ENCODE data around the gene PNPLA7. TPM values are rescaled to one million over a fixed set of nuclear protein-coding genes. Genes with fewer than 3 reads are reported as not detected.
A peak's percentile ranks its signal among the peaks of the same experiment; 100 is the strongest.

Gene PNPLA7
- total and polyA plus RNA-seq, 10 of the 15 experiments (the other 5 are each of a cell fraction or from before 2014, with no cell fraction given): 0.04 to 0.85 (median 0.19) TPM; not detected in 1

DNA sequence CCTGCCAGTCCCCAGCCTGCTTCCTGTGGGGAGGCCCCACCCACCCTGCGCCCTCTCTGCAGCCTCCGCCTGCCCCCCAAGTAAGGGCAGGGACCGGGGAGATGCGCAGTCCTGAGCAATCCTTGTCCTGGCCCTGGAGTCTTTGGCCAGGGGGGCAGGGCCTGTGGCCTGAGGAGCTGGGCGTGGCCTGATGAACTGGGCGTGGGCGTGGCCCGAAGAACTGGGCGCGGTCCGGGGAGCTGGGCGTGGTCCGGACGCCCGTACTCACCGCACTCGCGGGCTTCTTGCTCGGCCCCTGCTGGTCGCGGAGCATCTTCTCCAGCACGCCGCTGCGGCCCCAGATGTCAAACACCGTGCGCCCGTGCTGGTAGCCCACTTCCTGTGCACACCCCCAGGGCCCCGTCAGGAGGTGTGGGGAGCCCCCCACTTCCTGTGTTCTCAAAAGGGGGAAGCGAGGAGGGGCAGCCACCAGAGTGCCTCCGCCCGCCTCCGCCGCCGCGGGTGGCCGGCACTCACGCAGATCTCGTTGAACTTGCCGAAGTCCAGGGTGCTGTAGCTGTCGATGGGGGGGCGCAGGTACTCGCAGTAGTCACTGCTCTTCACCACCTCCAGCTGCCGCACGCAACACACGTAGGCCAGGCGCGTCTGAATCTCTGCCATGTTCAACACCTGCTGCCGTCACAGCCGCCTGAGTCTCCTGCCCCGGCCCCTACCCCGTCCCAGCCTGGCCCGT, 88.4 kb downstream of the PNPLA7 start (continued):
- TF ChIP-seq SMARCA5 (IDR thresholded peaks at IDR 0.05): no peak
- TF ChIP-seq POLR2AphosphoS5 (IDR thresholded peaks at IDR 0.05; ENCODE audit: low read length): peak; percentile 55; the same call in 1 of the 2 replicates
- no peak for TF ChIP-seq MYC (IDR thresholded peaks at IDR 0.05; ENCODE audit: insufficient read depth, insufficient read length, insufficient replicate concordance, low read length, severe bottlenecking)
- TF ChIP-seq, protein P1, sequence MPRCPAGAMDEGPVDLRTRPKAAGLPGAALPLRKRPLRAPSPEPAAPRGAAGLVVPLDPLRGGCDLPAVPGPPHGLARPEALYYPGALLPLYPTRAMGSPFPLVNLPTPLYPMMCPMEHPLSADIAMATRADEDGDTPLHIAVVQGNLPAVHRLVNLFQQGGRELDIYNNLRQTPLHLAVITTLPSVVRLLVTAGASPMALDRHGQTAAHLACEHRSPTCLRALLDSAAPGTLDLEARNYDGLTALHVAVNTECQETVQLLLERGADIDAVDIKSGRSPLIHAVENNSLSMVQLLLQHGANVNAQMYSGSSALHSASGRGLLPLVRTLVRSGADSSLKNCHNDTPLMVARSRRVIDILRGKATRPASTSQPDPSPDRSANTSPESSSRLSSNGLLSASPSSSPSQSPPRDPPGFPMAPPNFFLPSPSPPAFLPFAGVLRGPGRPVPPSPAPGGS (IDR thresholded peaks at IDR 0.05; ENCODE audit: borderline replicate concordance, insufficient read depth, low read depth, low read length, poor library complexity, severe bottlenecking): no peak
- TF ChIP-seq MTA3 (IDR thresholded peaks at IDR 0.05; ENCODE audit: borderline replicate concordance, low read length): no peak
- TF ChIP-seq MEF2A (IDR thresholded peaks at IDR 0.05; ENCODE audit: insufficient read depth, low read depth, low read length): 0 out of 2 replicates have a peak, but pooled peaks have one; percentile 16
- no peak for TF ChIP-seq NFYB (IDR thresholded peaks at IDR 0.05; ENCODE audit: insufficient read depth, low read depth, low read length)
- no peak for TF ChIP-seq POLR2AphosphoS2 (IDR thresholded peaks at IDR 0.05; ENCODE audit: low read depth, low read length)
- no peak for TF ChIP-seq IKZF2 (IDR thresholded peaks at IDR 0.05)
- TF ChIP-seq TBL1XR1 (IDR thresholded peaks at IDR 0.05; ENCODE audit: low read depth, low read length): no peak
- TF ChIP-seq KAT2A (conservative IDR thresholded peaks at IDR 0.05; ENCODE audit: control insufficient read depth, low read depth, low read length): no peak
- 0 out of 4 replicates have a peak, but pooled peaks of 1 of the 2 experiments have one; percentile 17 for TF ChIP-seq EP300 (IDR thresholded peaks at IDR 0.05; ENCODE audit: borderline replicate concordance in 1 of 2, control insufficient read depth in 1 of 2, low read depth in 2 of 2, low read length in 2 of 2)
- TF ChIP-seq NBN (IDR thresholded peaks at IDR 0.05): 0 out of 2 replicates have a peak, but pooled peaks have one; percentile 48
- TF ChIP-seq, protein P2, sequence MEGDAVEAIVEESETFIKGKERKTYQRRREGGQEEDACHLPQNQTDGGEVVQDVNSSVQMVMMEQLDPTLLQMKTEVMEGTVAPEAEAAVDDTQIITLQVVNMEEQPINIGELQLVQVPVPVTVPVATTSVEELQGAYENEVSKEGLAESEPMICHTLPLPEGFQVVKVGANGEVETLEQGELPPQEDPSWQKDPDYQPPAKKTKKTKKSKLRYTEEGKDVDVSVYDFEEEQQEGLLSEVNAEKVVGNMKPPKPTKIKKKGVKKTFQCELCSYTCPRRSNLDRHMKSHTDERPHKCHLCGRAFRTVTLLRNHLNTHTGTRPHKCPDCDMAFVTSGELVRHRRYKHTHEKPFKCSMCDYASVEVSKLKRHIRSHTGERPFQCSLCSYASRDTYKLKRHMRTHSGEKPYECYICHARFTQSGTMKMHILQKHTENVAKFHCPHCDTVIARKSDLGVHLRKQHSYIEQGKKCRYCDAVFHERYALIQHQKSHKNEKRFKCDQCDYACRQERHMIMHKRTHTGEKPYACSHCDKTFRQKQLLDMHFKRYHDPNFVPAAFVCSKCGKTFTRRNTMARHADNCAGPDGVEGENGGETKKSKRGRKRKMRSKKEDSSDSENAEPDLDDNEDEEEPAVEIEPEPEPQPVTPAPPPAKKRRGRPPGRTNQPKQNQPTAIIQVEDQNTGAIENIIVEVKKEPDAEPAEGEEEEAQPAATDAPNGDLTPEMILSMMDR (IDR thresholded peaks at IDR 0.05 in 2 of 3, conservative IDR thresholded peaks at IDR 0.05 in 1 of 3; ENCODE audit: control insufficient read depth in 2 of 3, extremely low read depth in 1 of 3, insufficient read depth in 1 of 3, low read depth in 3 of 3, low read length in 3 of 3): peak in 2 of 3 experiments; percentile 11 to 35; a peak in 4 of 6 replicates
- TF ChIP-seq, protein P3, sequence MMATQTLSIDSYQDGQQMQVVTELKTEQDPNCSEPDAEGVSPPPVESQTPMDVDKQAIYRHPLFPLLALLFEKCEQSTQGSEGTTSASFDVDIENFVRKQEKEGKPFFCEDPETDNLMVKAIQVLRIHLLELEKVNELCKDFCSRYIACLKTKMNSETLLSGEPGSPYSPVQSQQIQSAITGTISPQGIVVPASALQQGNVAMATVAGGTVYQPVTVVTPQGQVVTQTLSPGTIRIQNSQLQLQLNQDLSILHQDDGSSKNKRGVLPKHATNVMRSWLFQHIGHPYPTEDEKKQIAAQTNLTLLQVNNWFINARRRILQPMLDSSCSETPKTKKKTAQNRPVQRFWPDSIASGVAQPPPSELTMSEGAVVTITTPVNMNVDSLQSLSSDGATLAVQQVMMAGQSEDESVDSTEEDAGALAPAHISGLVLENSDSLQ (IDR thresholded peaks at IDR 0.05): no peak
- no peak for TF ChIP-seq YY1 (IDR thresholded peaks at IDR 0.05; ENCODE audit: low read depth, low read length)
- TF ChIP-seq PAX5 (IDR thresholded peaks at IDR 0.05; ENCODE audit: borderline replicate concordance, low read depth, low read length): peak; percentile 55; the same call in 1 of the 2 replicates
- TF ChIP-seq CREM (IDR thresholded peaks at IDR 0.05; ENCODE audit: low read depth): peak; percentile 40; the same call in 1 of the 2 replicates
- no peak for TF ChIP-seq LARP7 (IDR thresholded peaks at IDR 0.05)
- no peak for TF ChIP-seq JUNB (IDR thresholded peaks at IDR 0.05)
- TF ChIP-seq, protein P4, sequence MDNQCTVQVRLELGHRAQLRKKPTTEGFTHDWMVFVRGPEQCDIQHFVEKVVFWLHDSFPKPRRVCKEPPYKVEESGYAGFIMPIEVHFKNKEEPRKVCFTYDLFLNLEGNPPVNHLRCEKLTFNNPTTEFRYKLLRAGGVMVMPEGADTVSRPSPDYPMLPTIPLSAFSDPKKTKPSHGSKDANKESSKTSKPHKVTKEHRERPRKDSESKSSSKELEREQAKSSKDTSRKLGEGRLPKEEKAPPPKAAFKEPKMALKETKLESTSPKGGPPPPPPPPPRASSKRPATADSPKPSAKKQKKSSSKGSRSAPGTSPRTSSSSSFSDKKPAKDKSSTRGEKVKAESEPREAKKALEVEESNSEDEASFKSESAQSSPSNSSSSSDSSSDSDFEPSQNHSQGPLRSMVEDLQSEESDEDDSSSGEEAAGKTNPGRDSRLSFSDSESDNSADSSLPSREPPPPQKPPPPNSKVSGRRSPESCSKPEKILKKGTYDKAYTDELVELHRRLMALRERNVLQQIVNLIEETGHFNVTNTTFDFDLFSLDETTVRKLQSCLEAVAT (IDR thresholded peaks at IDR 0.05): peak; percentile 52; the same call in 1 of the 2 replicates
- TF ChIP-seq, protein P5, sequence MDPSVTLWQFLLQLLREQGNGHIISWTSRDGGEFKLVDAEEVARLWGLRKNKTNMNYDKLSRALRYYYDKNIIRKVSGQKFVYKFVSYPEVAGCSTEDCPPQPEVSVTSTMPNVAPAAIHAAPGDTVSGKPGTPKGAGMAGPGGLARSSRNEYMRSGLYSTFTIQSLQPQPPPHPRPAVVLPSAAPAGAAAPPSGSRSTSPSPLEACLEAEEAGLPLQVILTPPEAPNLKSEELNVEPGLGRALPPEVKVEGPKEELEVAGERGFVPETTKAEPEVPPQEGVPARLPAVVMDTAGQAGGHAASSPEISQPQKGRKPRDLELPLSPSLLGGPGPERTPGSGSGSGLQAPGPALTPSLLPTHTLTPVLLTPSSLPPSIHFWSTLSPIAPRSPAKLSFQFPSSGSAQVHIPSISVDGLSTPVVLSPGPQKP (IDR thresholded peaks at IDR 0.05; ENCODE audit: low read depth, low read length): 0 out of 2 replicates have a peak, but pooled peaks have one; percentile 50

Data from GM12878 (cell line).